ENCODE measurements around the gene UVRAG.

UVRAG gene

DNA sequence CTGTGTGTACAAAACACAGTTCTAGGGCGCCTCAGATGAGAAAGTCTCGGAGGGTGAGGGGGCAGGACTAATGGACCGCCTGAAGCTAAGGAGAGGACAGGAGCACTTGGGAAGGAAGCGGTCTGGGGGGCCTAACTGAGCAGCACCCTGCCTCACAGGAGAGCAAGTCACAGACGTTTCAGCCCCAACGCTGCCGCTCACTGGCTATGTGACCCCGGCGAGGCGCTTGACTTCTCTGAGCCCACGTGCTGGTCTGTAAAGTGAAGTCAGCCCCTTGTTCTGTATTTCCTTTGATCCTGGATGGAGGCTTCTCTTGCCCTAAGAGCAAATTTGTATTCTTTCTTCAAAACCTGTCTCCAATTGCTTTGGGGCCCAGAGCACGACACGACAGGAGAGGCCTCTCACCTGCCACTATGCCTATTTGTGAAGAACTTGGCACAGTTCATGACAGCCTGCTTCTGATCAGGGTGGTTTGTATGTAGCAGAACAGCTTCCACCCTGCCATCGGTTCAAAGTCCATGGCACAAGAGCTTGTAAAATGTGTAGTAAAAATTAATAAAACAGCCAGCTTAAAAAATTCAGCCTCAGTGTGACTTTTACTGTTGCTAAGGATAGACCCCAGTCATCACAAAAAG lies 332.2 kb downstream of the UVRAG start:
- no peaks in the 10 kb centered on the region for H3K9me3 ChIP-seq (ENCODE audit: low read depth, low read length)
- H3K9ac ChIP-seq (ENCODE audit: insufficient read length): peak overlapping the region; percentile 56
- H3K27ac ChIP-seq: 0 out of 2 replicates have a peak overlapping the region, but pooled peaks have one; percentile 16
- TF ChIP-seq POLR2AphosphoS5 (IDR thresholded peaks at IDR 0.05; ENCODE audit: borderline replicate concordance, low read depth, low read length) (no peak), EZH2 (IDR thresholded peaks at IDR 0.05) (no peak), FOXP2 (optimal IDR thresholded peaks at IDR 0.05; ENCODE audit: control extremely low read depth, extremely low read length, insufficient read depth) (no peak)
- peak overlapping the region; percentile 21; the same call in 1 of the 2 replicates for H3K4me3 ChIP-seq
- no peaks in the 10 kb centered on the region for H3K36me3 ChIP-seq (ENCODE audit: insufficient read depth, low read length)
- DNase-seq (ENCODE audit: low read depth, low spot score): no peak

DNA sequence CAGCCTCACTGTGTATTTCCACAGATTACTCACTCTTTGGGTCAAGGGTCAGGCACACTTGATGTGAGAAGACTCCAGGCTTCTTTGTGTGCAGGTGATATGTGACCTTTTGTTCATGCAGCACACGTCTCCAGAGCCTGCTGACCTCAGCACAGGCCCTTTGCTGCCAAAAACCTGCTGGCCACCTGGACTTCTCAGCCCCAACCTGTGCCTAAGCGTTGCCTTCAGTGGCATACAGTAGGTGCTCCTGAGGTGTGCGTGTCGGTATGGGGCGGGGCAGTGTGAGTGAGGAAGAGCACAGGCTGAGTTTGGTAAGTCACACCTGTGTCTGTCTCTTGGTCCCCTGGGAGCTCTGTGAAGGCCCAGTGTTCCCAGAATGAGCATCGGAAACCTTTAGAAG lies 333.2 kb downstream of the UVRAG start:
- TF ChIP-seq FOXP2 (optimal IDR thresholded peaks at IDR 0.05; ENCODE audit: control extremely low read depth, extremely low read length, insufficient read depth): no peak
- no peak for TF ChIP-seq EZH2 (IDR thresholded peaks at IDR 0.05)
- TF ChIP-seq POLR2AphosphoS5 (IDR thresholded peaks at IDR 0.05; ENCODE audit: borderline replicate concordance, low read depth, low read length): no peak
- H3K9me3 ChIP-seq (ENCODE audit: low read depth, low read length): no peaks in the 10 kb centered on the region
- no peak for DNase-seq (ENCODE audit: low read depth, low spot score)

DNA sequence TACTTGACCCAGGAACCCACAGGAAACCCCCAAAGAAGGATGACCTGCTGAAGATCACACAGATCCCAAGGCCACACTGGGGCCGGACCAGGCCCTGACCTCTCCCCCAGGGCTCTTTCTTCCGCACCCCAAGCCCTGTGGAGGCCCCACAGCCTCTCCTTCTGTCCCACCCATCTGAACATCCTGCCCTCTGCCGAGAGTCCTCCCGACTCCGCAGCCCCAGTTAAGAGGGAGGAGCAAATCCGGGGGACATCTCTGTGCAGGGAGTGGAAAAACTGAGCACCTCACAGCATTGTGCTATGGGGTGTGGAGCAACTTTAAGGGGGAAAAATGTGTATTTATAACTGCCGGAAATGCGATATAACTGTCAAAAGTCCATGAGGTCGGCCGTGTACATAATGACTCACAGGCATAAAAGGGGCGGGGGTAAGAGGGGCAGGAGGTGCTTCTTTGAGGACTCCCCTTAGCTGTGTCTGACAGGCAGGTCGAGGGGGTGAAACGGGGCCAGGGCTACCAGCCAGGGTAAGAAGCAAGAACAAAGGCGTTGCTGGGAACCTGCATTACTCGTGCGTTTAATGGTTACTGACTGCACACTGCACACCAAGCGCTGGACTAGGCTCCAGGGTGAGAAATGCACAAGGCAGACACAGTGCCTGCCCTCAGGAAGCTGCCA lies 334.1 kb downstream of the UVRAG start:
- Histone ChIP-seq H3K4me3 (no peak overlapping the region), H3K36me3 (ENCODE audit: insufficient read depth, low read length) (no peaks in the 10 kb centered on the region), H3K9me3 (ENCODE audit: low read depth, low read length) (no peaks in the 10 kb centered on the region), H3K9ac (ENCODE audit: insufficient read length) (no peak overlapping the region), H3K27ac (no peak overlapping the region)
- DNase-seq (ENCODE audit: low read depth, low spot score): no peak
- no peak for TF ChIP-seq EZH2 (IDR thresholded peaks at IDR 0.05)
- TF ChIP-seq FOXP2 (optimal IDR thresholded peaks at IDR 0.05; ENCODE audit: control extremely low read depth, extremely low read length, insufficient read depth): no peak
- no peak for TF ChIP-seq POLR2AphosphoS5 (IDR thresholded peaks at IDR 0.05; ENCODE audit: borderline replicate concordance, low read depth, low read length)

More for the DNA sequence above, 333.2 kb downstream of the UVRAG start:
- Histone ChIP-seq H3K36me3 (ENCODE audit: insufficient read depth, low read length) (no peaks in the 10 kb centered on the region), H3K9ac (ENCODE audit: insufficient read length) (no peak overlapping the region), H3K4me3 (no peak overlapping the region), H3K27ac (no peak overlapping the region)

DNA sequence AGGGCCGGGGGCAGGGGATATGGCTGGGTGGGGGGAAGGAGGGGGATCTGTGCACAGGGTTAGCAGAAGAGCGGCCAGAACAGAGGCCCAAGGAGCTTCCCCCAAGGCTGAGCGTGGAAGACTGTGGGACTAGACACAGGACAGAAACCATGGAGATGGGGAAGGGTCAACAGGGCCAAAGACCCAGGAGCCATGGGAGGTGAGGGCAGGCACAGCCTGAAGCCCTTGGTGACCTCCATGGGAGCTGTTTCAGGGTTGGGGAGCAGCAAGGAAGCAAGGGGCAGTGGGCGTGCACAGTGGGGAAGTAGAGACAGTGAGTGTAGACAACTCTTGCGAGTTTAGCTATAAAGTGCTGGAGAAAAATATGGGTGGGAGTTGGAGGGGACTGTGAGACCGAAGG lies 334.7 kb downstream of the UVRAG start:
- H3K36me3 ChIP-seq (ENCODE audit: insufficient read depth, low read length): no peaks in the 10 kb centered on the region
- no peaks in the 10 kb centered on the region for H3K9me3 ChIP-seq (ENCODE audit: low read depth, low read length)
- no peak overlapping the region for H3K9ac ChIP-seq (ENCODE audit: insufficient read length)
- H3K4me3 ChIP-seq: no peak overlapping the region
- no peak for DNase-seq (ENCODE audit: low read depth, low spot score)
- no peak overlapping the region for H3K27ac ChIP-seq
- TF ChIP-seq POLR2AphosphoS5 (IDR thresholded peaks at IDR 0.05; ENCODE audit: borderline replicate concordance, low read depth, low read length) (no peak), EZH2 (IDR thresholded peaks at IDR 0.05) (no peak), FOXP2 (optimal IDR thresholded peaks at IDR 0.05; ENCODE audit: control extremely low read depth, extremely low read length, insufficient read depth) (no peak)

DNA sequence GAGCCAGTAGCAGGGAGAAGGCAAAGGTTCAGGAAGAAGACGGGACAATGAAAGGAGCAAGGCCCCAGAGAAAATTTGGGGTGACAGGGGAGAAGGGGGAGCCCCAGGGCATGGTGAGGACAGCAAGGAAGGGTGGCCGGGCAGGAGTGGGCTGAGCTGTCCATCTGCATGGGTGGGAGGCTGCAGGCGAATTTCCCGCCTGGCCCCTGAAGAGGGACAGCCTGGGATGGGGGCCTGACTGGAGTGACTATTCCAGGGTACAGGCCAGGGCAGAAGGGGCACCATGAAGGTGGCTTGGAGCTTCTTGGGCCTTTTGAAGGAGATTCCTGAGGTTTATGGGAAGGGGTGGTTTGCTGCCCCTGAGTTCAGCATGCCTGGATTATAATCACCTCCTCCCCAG lies 335.1 kb downstream of the UVRAG start:
- no peaks in the 10 kb centered on the region for H3K9me3 ChIP-seq (ENCODE audit: low read depth, low read length)
- H3K9ac ChIP-seq (ENCODE audit: insufficient read length): no peak overlapping the region
- no peak overlapping the region for H3K27ac ChIP-seq
- no peaks in the 10 kb centered on the region for H3K36me3 ChIP-seq (ENCODE audit: insufficient read depth, low read length)
- no peak for TF ChIP-seq EZH2 (IDR thresholded peaks at IDR 0.05)
- TF ChIP-seq POLR2AphosphoS5 (IDR thresholded peaks at IDR 0.05; ENCODE audit: borderline replicate concordance, low read depth, low read length): no peak
- TF ChIP-seq FOXP2 (optimal IDR thresholded peaks at IDR 0.05; ENCODE audit: control extremely low read depth, extremely low read length, insufficient read depth): no peak
- no peak for DNase-seq (ENCODE audit: low read depth, low spot score)
- no peak overlapping the region for H3K4me3 ChIP-seq

DNA sequence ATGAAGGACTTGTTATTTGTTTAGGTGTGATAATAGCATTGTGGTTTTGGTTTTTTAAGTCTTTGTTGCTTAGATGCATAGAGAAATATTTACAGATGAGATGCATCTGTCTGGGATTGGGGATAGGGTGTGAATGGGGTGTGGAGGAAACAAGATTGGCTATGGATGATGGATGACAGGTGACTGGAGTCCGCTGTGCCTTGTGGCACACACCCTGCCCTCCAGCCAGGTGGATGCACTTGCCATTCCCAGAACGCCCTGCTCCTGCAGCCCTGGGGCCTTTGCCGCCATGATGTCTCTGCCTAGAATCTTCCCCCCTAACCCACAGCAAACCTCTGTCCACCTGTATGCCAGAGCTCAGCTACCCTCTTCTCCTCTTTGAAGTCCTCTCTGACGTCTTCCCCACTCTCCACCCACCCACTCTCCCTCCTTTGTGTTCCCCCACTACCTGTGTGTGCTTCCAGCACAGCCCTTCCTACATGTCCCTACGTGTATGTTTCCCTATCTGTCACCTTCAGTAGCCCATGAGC lies 336.6 kb downstream of the UVRAG start:
- DNase-seq (ENCODE audit: low read depth, low spot score): no peak
- H3K9me3 ChIP-seq (ENCODE audit: low read depth, low read length): no peaks in the 10 kb centered on the region
- H3K27ac ChIP-seq: no peak overlapping the region
- H3K36me3 ChIP-seq (ENCODE audit: insufficient read depth, low read length): no peaks in the 10 kb centered on the region
- no peak for TF ChIP-seq EZH2 (IDR thresholded peaks at IDR 0.05)
- TF ChIP-seq POLR2AphosphoS5 (IDR thresholded peaks at IDR 0.05; ENCODE audit: borderline replicate concordance, low read depth, low read length): no peak
- no peak for TF ChIP-seq FOXP2 (optimal IDR thresholded peaks at IDR 0.05; ENCODE audit: control extremely low read depth, extremely low read length, insufficient read depth)
- H3K9ac ChIP-seq (ENCODE audit: insufficient read length): peak overlapping the region; percentile 54
- no peak overlapping the region for H3K4me3 ChIP-seq

DNA sequence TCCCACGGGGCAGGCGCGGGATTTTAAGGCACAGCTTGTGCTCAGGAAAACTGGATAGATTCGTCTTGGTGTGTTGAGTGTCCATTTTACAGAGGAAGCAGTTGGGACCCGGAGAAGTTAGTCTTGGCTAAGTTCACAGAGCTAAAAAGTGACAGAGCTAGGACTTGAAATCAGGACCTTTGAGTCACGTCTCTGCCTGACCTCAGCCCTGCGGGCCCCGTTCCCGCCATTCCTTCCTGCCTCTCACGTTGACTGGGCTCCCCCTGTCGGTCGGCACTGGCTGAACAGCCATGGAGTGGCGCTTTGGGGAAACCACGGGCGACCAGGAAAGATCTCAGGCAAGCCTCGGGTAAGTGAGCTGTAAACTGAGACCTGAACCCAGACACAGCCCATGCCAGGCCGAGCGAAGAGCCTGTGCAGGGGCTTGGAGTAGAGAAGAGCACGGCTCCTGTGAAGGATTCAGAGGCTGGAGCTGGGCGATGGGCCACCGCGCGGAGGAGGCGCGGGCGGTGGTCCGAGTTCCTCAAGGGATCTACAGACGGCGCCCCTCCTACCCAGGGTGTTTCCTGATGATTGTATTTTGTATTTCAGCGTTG lies 337.2 kb downstream of the UVRAG start:
- H3K27ac ChIP-seq: no peak overlapping the region
- TF ChIP-seq POLR2AphosphoS5 (IDR thresholded peaks at IDR 0.05; ENCODE audit: borderline replicate concordance, low read depth, low read length): no peak
- TF ChIP-seq EZH2 (IDR thresholded peaks at IDR 0.05): no peak
- peak overlapping the region; percentile 54 for H3K9ac ChIP-seq (ENCODE audit: insufficient read length)
- DNase-seq (ENCODE audit: low read depth, low spot score): peak; percentile 28
- H3K9me3 ChIP-seq (ENCODE audit: low read depth, low read length): no peaks in the 10 kb centered on the region
- H3K4me3 ChIP-seq: no peak overlapping the region
- no peaks in the 10 kb centered on the region for H3K36me3 ChIP-seq (ENCODE audit: insufficient read depth, low read length)

DNA sequence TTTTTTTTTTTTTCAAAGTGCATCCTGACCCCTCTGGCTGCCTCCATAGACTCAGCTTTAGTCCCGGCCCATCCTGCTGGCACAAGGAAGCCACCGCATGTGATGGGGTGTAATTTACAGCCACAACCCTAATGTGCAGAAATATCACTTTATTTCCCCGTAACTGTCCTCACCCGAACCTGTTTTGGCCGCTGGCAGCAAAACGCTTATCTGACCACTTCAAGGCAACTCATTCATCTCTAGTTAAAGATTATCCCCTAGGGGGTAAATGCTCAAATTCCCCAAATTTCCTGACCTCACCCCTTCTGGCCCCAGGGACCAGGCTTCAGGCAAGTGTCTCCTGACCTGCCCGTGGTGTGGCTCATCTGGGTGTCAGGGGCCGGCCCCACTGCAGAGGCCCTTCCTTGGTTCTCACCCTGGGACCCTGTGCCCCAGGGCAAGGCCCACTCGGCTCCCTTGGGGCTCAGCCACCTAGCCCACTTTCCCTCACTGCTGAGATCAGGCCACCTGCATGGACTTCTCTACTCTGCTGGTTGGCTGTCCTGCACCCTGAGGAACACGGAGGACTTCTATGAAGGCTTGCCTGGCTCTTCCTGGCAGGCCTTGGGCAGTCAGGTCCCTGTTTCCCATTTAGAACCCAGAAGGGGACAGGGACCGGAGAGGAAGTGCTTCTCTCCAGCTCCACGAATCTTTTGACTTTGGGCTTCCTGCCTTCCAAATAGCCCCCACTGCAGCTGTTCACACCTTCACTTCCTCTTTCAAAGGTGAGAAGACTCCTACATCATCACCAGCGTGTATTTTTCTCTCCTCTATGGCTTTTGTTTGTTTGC lies 337.9 kb downstream of the UVRAG start:
- Histone ChIP-seq H3K4me3 (no peak overlapping the region), H3K9ac (ENCODE audit: insufficient read length) (no peak overlapping the region), H3K9me3 (ENCODE audit: low read depth, low read length) (no peaks in the 10 kb centered on the region), H3K27ac (no peak overlapping the region), H3K36me3 (ENCODE audit: insufficient read depth, low read length) (no peaks in the 10 kb centered on the region)
- no peak for TF ChIP-seq EZH2 (IDR thresholded peaks at IDR 0.05)
- TF ChIP-seq POLR2AphosphoS5 (IDR thresholded peaks at IDR 0.05; ENCODE audit: borderline replicate concordance, low read depth, low read length): no peak
- TF ChIP-seq FOXP2 (optimal IDR thresholded peaks at IDR 0.05; ENCODE audit: control extremely low read depth, extremely low read length, insufficient read depth): no peak
- no peak for DNase-seq (ENCODE audit: low read depth, low spot score)
